ENCODE measurements around the gene ITIH4.

ITIH4 gene

GRCh38 chr3:52774901-52775864 lies 55.3 kb downstream of the ITIH4 start:
- ChIA-PET POLR2A (no interaction called here), CTCF (interaction anchor here (1.0 kb wide), 1 partner anchor 46 kb away, joined by 3 read pairs; no protein-coding TSS in a partner anchor)
- no peak overlapping the region for H3K27ac ChIP-seq (ENCODE audit: extremely low read depth, low read depth, low read length)
- H3K4me3 ChIP-seq (ENCODE audit: low read depth, low read length) = no peak overlapping the region
- H3K4me1 ChIP-seq (ENCODE audit: control insufficient read depth, insufficient read depth, low read length) = no peaks in the 10 kb centered on the region
- no peaks in the 10 kb centered on the region for H3K36me3 ChIP-seq (ENCODE audit: control insufficient read depth in 2 of 2, insufficient read depth in 1 of 2, low read length in 2 of 2)
- H3K9me3 ChIP-seq (ENCODE audit: control insufficient read depth, insufficient read depth, low read depth, low read length) = no peaks in the 10 kb centered on the region
- 0 out of 2 replicates have a peak, but pooled peaks have one; percentile 31 for TF ChIP-seq ZNF335 (tag by site-specific recombination; conservative IDR thresholded peaks at IDR 0.05)
- TF ChIP-seq ZNF202 (tag by site-specific recombination; IDR thresholded peaks at IDR 0.05; ENCODE audit: borderline replicate concordance) = no peak
- TF ChIP-seq ZNF600 (tag by site-specific recombination; IDR thresholded peaks at IDR 0.05) = no peak
- no peak for TF ChIP-seq ZNF121 (tag by site-specific recombination; IDR thresholded peaks at IDR 0.05)
- peak; percentile 29 for TF ChIP-seq ZIC2 (tag by site-specific recombination; IDR thresholded peaks at IDR 0.05)
- TF ChIP-seq ZNF510 (tag by site-specific recombination; IDR thresholded peaks at IDR 0.05; ENCODE audit: insufficient replicate concordance) = no peak
- TF ChIP-seq ZNF26 (tag by site-specific recombination; IDR thresholded peaks at IDR 0.05) = no peak
- TF ChIP-seq MYNN (tag by site-specific recombination; IDR thresholded peaks at IDR 0.05; ENCODE audit: borderline replicate concordance) = no peak
- TF ChIP-seq ZBTB21 (tag by site-specific recombination; IDR thresholded peaks at IDR 0.05) = 0 out of 2 replicates have a peak, but pooled peaks have one; percentile 15
- no peak for TF ChIP-seq REST (tag by site-specific recombination; IDR thresholded peaks at IDR 0.05)
- TF ChIP-seq BCL11B (tag by site-specific recombination; IDR thresholded peaks at IDR 0.05; ENCODE audit: low read depth) = no peak
- no peak for TF ChIP-seq ZNF274 (IDR thresholded peaks at IDR 0.05; ENCODE audit: low read length)
- TF ChIP-seq ZNF274 (tag by site-specific recombination; IDR thresholded peaks at IDR 0.05; ENCODE audit: borderline replicate concordance) = no peak
- no peak for TF ChIP-seq ZBTB10 (tag by site-specific recombination; IDR thresholded peaks at IDR 0.05)
- no peak for TF ChIP-seq ZNF560 (tag by site-specific recombination; IDR thresholded peaks at IDR 0.05; ENCODE audit: borderline replicate concordance)
- no peak for TF ChIP-seq ZNF18 (tag by site-specific recombination; IDR thresholded peaks at IDR 0.05)
- no peak for TF ChIP-seq ZNF184 (tag by site-specific recombination; IDR thresholded peaks at IDR 0.05)
- no peak for TF ChIP-seq ZNF791 (tag by site-specific recombination; IDR thresholded peaks at IDR 0.05)
- no peak for TF ChIP-seq KLF1 (tag by site-specific recombination; IDR thresholded peaks at IDR 0.05)
- TF ChIP-seq, protein P1, sequence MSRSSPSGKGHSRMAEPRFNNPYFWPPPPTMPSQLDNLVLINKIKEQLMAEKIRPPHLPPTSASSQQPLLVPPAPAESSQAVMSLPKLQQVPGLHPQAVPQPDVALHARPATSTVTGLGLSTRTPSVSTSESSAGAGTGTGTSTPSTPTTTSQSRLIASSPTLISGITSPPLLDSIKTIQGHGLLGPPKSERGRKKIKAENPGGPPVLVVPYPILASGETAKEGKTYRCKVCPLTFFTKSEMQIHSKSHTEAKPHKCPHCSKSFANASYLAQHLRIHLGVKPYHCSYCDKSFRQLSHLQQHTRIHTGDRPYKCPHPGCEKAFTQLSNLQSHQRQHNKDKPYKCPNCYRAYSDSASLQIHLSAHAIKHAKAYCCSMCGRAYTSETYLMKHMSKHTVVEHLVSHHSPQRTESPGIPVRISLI (tag by site-specific recombination; IDR thresholded peaks at IDR 0.05) = no peak
- TF ChIP-seq, protein P2, sequence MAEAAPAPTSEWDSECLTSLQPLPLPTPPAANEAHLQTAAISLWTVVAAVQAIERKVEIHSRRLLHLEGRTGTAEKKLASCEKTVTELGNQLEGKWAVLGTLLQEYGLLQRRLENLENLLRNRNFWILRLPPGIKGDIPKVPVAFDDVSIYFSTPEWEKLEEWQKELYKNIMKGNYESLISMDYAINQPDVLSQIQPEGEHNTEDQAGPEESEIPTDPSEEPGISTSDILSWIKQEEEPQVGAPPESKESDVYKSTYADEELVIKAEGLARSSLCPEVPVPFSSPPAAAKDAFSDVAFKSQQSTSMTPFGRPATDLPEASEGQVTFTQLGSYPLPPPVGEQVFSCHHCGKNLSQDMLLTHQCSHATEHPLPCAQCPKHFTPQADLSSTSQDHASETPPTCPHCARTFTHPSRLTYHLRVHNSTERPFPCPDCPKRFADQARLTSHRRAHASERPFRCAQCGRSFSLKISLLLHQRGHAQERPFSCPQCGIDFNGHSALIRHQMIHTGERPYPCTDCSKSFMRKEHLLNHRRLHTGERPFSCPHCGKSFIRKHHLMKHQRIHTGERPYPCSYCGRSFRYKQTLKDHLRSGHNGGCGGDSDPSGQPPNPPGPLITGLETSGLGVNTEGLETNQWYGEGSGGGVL (tag by site-specific recombination; IDR thresholded peaks at IDR 0.05) = peak; percentile 26; the same call in 1 of the 2 replicates
- TF ChIP-seq ZNF394 (tag by site-specific recombination; IDR thresholded peaks at IDR 0.05; ENCODE audit: borderline replicate concordance) = no peak

All from HEK293 (cell line).